ENCODE results near the gene INHBA.

INHBA gene

DNA sequence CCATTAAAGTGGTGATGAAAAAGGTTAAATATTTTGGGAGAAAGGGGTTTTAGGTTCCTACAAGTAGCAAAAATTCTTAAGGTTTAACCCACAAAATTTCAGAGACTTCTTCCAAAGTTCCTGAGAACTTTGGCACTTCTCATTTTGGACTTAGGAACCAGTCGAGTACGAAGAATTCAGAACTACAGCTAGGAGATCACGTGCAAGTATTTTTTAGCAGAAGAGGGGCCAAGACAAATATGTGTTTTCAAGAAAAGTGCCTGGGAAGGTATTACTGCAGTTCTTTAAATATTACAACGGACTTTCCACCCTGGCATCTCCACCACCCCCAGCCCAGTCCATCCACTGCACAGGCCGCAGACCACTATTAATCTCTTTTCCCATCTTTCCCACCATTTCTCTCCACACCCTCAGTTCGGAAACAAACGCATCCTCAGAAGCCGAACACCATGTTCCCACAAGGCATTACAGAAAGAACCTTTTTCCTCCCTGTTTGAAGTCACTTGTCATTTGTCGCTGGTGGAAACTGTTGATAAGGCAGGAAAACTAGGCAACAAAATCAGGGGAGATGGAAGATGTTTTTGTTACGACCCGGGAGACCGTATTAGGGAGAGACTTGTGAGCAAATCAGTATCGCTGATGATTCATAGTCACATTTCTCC is 7.1 kb downstream of the INHBA start:
- H3K4me3 ChIP-seq (ENCODE audit: low read length, poor library complexity, severe bottlenecking), result no peak overlapping the region
- H3K4me2 ChIP-seq (ENCODE audit: low read depth, low read length, poor library complexity, severe bottlenecking), result no peak overlapping the region
- no peaks in the 10 kb centered on the region for H3F3A ChIP-seq (ENCODE audit: low read depth)
- no peaks in the 10 kb centered on the region for H3K9me3 ChIP-seq (ENCODE audit: insufficient read depth, low read depth, low read length)
- no peaks in the 10 kb centered on the region for H3K27me3 ChIP-seq (ENCODE audit: insufficient read depth, low read length, poor library complexity, severe bottlenecking)
- no peaks in the 10 kb centered on the region for H3K36me3 ChIP-seq (ENCODE audit: insufficient read depth, low read length)
- H3K9me2 ChIP-seq (replicated peaks; ENCODE audit: low read depth, low read length), result no peaks in the 10 kb centered on the region
- H2AFZ ChIP-seq (ENCODE audit: low read length), result no peak overlapping the region
- H3K79me2 ChIP-seq (ENCODE audit: insufficient read depth, low read length), result no peaks in the 10 kb centered on the region
- TF ChIP-seq EZH2phosphoT487 (IDR thresholded peaks at IDR 0.05; ENCODE audit: borderline replicate concordance), result no peak
- TF ChIP-seq, protein P1, sequence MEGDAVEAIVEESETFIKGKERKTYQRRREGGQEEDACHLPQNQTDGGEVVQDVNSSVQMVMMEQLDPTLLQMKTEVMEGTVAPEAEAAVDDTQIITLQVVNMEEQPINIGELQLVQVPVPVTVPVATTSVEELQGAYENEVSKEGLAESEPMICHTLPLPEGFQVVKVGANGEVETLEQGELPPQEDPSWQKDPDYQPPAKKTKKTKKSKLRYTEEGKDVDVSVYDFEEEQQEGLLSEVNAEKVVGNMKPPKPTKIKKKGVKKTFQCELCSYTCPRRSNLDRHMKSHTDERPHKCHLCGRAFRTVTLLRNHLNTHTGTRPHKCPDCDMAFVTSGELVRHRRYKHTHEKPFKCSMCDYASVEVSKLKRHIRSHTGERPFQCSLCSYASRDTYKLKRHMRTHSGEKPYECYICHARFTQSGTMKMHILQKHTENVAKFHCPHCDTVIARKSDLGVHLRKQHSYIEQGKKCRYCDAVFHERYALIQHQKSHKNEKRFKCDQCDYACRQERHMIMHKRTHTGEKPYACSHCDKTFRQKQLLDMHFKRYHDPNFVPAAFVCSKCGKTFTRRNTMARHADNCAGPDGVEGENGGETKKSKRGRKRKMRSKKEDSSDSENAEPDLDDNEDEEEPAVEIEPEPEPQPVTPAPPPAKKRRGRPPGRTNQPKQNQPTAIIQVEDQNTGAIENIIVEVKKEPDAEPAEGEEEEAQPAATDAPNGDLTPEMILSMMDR (conservative IDR thresholded peaks at IDR 0.05; ENCODE audit: low read length), result no peak
- H4K20me1 ChIP-seq (ENCODE audit: insufficient read depth, low read length, poor library complexity, severe bottlenecking), result no peaks in the 10 kb centered on the region
- H3K9ac ChIP-seq (ENCODE audit: low read depth, low read length, poor library complexity, severe bottlenecking), result no peak overlapping the region
- H3K4me1 ChIP-seq (ENCODE audit: insufficient read depth, low read length, poor library complexity, severe bottlenecking), result no peaks in the 10 kb centered on the region

DNA sequence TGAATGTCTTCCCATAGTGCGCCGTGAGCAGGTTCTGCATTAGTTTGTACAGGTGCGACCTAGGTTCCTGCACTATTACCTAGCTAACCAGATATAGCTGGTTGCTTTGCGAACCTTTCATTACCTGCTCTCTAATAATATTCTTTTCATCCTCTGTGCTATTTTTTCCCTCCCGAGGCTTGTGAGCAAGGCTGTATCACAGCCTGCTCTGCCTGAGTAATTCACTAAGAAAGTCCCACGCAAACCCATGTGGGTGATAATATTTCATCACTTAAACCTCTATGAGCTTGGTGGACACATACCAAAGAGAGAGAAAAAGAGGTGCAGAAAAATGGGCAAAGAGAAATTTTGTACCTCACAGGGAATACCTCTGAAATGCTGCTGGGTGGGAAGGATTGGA is 8.4 kb downstream of the INHBA start:
- Histone ChIP-seq H3K4me1 (ENCODE audit: insufficient read depth, low read length, poor library complexity, severe bottlenecking) (no peaks in the 10 kb centered on the region), H3K9ac (ENCODE audit: low read depth, low read length, poor library complexity, severe bottlenecking) (no peak overlapping the region), H3K4me2 (ENCODE audit: low read depth, low read length, poor library complexity, severe bottlenecking) (no peak overlapping the region), H2AFZ (ENCODE audit: low read length) (no peak overlapping the region), H4K20me1 (ENCODE audit: insufficient read depth, low read length, poor library complexity, severe bottlenecking) (no peaks in the 10 kb centered on the region), H3F3A (ENCODE audit: low read depth) (no peaks in the 10 kb centered on the region), H3K79me2 (ENCODE audit: insufficient read depth, low read length) (no peaks in the 10 kb centered on the region), H3K27me3 (ENCODE audit: insufficient read depth, low read length, poor library complexity, severe bottlenecking) (no peaks in the 10 kb centered on the region), H3K36me3 (ENCODE audit: insufficient read depth, low read length) (no peaks in the 10 kb centered on the region), H3K9me3 (ENCODE audit: insufficient read depth, low read depth, low read length) (no peaks in the 10 kb centered on the region), H3K9me2 (replicated peaks; ENCODE audit: low read depth, low read length) (no peaks in the 10 kb centered on the region), H3K4me3 (ENCODE audit: low read length, poor library complexity, severe bottlenecking) (no peak overlapping the region)
- TF ChIP-seq, protein P1 (conservative IDR thresholded peaks at IDR 0.05; ENCODE audit: low read length), result no peak
- TF ChIP-seq EZH2phosphoT487 (IDR thresholded peaks at IDR 0.05; ENCODE audit: borderline replicate concordance), result no peak

DNA sequence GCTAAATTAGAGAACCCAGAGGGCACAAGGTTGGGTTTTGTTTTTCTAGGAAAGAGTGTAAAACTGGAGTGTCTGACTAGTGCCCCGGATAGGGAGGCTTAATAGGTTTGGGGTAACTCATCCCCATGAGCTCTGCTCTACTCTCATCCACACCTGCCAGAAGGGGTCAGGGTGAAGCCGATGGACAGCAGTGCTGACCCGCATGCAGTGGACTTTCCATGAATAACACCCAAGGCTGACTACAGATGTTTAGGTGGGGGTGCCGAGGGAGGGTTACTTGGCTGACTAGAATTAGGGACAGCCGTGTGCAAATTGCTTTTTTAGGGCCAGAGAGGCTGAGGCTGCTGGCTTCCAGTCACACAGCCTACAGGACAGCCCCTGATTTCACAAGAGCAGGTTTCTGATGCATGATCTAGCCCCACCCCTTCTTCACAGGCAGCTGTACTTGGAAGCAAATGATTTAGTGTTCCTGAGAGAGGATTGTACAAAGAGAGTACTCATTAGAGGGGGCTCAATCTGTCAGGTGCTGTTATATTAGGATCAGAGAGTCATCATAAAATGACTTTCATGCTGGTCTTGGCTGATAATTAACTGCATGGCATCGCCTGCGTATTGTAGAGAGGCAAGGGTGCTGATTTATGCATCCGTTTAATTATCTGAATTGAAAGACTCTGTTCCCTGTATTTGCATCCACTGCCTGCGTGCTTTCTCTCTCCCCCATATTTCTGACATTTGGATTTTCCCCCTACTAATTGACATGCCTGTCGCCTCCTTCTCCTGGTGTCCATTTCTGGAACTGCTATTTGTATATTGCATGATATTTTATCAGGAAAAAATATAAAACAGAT is 9.5 kb downstream of the INHBA start:
- H3K79me2 ChIP-seq (ENCODE audit: insufficient read depth, low read length), result no peaks in the 10 kb centered on the region
- no peak overlapping the region for H3K4me3 ChIP-seq (ENCODE audit: low read length, poor library complexity, severe bottlenecking)
- H3F3A ChIP-seq (ENCODE audit: low read depth), result no peaks in the 10 kb centered on the region
- H3K9ac ChIP-seq (ENCODE audit: low read depth, low read length, poor library complexity, severe bottlenecking), result no peak overlapping the region
- no peaks in the 10 kb centered on the region for H3K9me3 ChIP-seq (ENCODE audit: insufficient read depth, low read depth, low read length)
- H3K27me3 ChIP-seq (ENCODE audit: insufficient read depth, low read length, poor library complexity, severe bottlenecking), result no peaks in the 10 kb centered on the region
- H2AFZ ChIP-seq (ENCODE audit: low read length), result no peak overlapping the region
- H3K36me3 ChIP-seq (ENCODE audit: insufficient read depth, low read length), result no peaks in the 10 kb centered on the region
- H4K20me1 ChIP-seq (ENCODE audit: insufficient read depth, low read length, poor library complexity, severe bottlenecking), result no peaks in the 10 kb centered on the region
- TF ChIP-seq, protein P1 (conservative IDR thresholded peaks at IDR 0.05; ENCODE audit: low read length), result peak; percentile 30; the same call in 1 of the 2 replicates
- no peak for TF ChIP-seq EZH2phosphoT487 (IDR thresholded peaks at IDR 0.05; ENCODE audit: borderline replicate concordance)
- no peaks in the 10 kb centered on the region for H3K9me2 ChIP-seq (replicated peaks; ENCODE audit: low read depth, low read length)
- H3K4me2 ChIP-seq (ENCODE audit: low read depth, low read length, poor library complexity, severe bottlenecking), result no peak overlapping the region
- H3K4me1 ChIP-seq (ENCODE audit: insufficient read depth, low read length, poor library complexity, severe bottlenecking), result no peaks in the 10 kb centered on the region

All from Loucy (cell line).